Smooth muscle cell (in vitro differentiated cells): ENCODE measurements around the gene SLC7A4. TPM values are rescaled to one million over a fixed set of nuclear protein-coding genes. Genes with fewer than 3 reads are reported as not detected.

ENCODE experiments used
- DNase-seq: peaks from one replicate; lab custom pipeline; 2025; ENCODE audit not compliant: unreplicated experiment; lab: John Stamatoyannopoulos, UW
- H2AFZ ChIP-seq: fragments of 200-600 bp; sonication (generic); 2 replicates; pipeline ENCODE4 v1.6.0; 2016; ENCODE audit warnings: antibody characterized with exemption, low read depth, mild to moderate bottlenecking
- H3F3A ChIP-seq: fragments of 200-600 bp; sonication (generic); 2 replicates; pipeline ENCODE4 v1.6.0; 2017; ENCODE audit warnings: antibody characterized with exemption, low read depth
- H3K27ac ChIP-seq: fragments of 200-600 bp; sonication (generic); 2 replicates; pipeline ENCODE4 v1.5.1; 2016; ENCODE audit warnings: low read depth, mild to moderate bottlenecking
- H3K27me3 ChIP-seq: fragments of 200-600 bp; sonication (generic); 2 replicates; pipeline ENCODE4 v1.6.1; 2016; ENCODE audit warnings: low read depth, mild to moderate bottlenecking
- H3K36me3 ChIP-seq: fragments of 200-600 bp; sonication (generic); 2 replicates; pipeline ENCODE4 v1.5.1; 2016; ENCODE audit warnings: low read depth
- H3K4me1 ChIP-seq: fragments of 200-600 bp; sonication (generic); 2 replicates; pipeline ENCODE4 v1.5.1; 2016; ENCODE audit warnings: low read depth
- H3K4me2 ChIP-seq: fragments of 200-600 bp; sonication (generic); 2 replicates; pipeline ENCODE4 v1.6.0; 2016; ENCODE audit warnings: mild to moderate bottlenecking
- H3K4me3 ChIP-seq: fragments of 200-600 bp; sonication (generic); 2 replicates; pipeline ENCODE4 v1.5.1; 2016; ENCODE audit warnings: mild to moderate bottlenecking
- H3K79me2 ChIP-seq: fragments of 200-600 bp; sonication (generic); 2 replicates; pipeline ENCODE4 v1.6.0; 2016; ENCODE audit warnings: low read depth, mild to moderate bottlenecking
- H3K9ac ChIP-seq: fragments of 200-600 bp; sonication (generic); 2 replicates; pipeline ENCODE4 v1.6.0; 2016; ENCODE audit warnings: low read depth
- H3K9me3 ChIP-seq: fragments of 200-600 bp; sonication (generic); replicated peaks from 2 replicates; pipeline ENCODE4 v1.5.1; 2016; ENCODE audit warnings: low read depth
- H4K20me1 ChIP-seq: fragments of 200-600 bp; sonication (generic); 2 replicates; pipeline ENCODE4 v1.6.0; 2016; ENCODE audit warnings: low read depth
- whole genome bisulfite sequencing: methylation state at CpG from one replicate; pipeline ENCODE4 v1.1.7; 2016; ENCODE audit warnings: low lambda C conversion rate; 5-methylcytosine and 5-hydroxymethylcytosine counted together
- polyA plus RNA-seq: library from polyadenylated mRNA; unstranded; fragments of >200 nt; fragmentation: Nextera tagmentation; extraction: Ambion mirVana; gene quantifications from 2 replicates; pipeline ENCODE4 v1.2.1, GENCODE V29; 2016
- total RNA-seq: library from RNA; depleted of rRNA; stranded (reverse); fragments of >200 nt; gene quantifications from 2 replicates; pipeline ENCODE4 v1.2.3, GENCODE V29; 2014
- TF ChIP-seq, protein P1 (sequence below): fragments of 200-600 bp; sonication (generic); IDR thresholded peaks from 2 replicates; pipeline ENCODE4 v1.5.1; 2017; ENCODE audit warnings: borderline replicate concordance, mild to moderate bottlenecking, antibody characterized with exemption; ENCODE audit not compliant: insufficient read depth, poor library complexity, severe bottlenecking

The SLC7A4 gene
- total and polyA plus RNA-seq, 2 experiments from 2014 or later, result 0.30 to 1.5 TPM

DNA sequence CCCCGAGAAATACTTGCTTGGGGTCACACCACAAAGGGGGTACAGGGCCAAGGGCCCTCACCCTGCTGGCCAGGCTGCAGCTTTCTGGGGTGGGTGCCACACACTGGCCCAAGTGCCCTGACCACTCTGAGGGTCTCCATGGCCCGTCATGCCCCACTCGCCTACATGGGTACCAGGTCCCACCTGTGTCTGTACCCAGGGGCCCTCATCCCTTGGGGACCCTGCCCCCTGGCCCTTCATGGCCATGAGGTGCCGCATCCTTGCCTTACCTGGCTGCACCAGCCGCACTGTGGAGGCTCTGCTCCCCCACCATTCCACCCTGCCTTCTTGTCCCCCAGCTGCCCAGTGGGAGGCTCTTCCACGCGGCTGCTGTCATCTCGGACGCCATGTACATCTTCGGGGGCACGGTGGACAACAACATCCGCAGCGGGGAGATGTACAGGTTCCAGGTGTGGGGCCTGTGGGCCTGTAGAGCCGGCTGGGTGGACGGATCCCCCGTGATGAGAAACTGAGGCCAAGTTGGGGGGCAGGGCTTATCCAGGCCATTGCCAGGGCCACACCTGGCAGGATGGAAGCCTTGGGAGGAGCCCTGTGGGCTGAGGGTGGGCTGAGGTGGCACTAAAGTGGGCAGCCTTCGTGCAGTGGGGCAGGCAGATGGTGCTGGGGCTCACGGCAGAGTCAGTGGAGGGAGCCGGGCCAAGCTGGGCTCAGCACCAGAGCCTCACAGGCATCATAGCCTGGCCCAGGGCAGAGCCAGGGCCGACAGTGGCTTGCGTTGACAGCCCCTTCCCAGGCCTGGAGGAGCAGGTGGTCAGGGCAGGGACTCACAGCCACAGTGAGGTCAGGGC, 39.7 kb downstream of the SLC7A4 start:
- TF ChIP-seq, protein P1, sequence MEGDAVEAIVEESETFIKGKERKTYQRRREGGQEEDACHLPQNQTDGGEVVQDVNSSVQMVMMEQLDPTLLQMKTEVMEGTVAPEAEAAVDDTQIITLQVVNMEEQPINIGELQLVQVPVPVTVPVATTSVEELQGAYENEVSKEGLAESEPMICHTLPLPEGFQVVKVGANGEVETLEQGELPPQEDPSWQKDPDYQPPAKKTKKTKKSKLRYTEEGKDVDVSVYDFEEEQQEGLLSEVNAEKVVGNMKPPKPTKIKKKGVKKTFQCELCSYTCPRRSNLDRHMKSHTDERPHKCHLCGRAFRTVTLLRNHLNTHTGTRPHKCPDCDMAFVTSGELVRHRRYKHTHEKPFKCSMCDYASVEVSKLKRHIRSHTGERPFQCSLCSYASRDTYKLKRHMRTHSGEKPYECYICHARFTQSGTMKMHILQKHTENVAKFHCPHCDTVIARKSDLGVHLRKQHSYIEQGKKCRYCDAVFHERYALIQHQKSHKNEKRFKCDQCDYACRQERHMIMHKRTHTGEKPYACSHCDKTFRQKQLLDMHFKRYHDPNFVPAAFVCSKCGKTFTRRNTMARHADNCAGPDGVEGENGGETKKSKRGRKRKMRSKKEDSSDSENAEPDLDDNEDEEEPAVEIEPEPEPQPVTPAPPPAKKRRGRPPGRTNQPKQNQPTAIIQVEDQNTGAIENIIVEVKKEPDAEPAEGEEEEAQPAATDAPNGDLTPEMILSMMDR, result no peak
- 95% methylated on average over 21 of the region's 21 CpGs for WGBS
- no peaks in the 10 kb centered on the region for H3K4me1 ChIP-seq
- no peak overlapping the region for H2AFZ ChIP-seq
- no peaks in the 10 kb centered on the region for H3K79me2 ChIP-seq
- no peak overlapping the region for H3K4me3 ChIP-seq
- H3K27ac ChIP-seq, result no peak overlapping the region
- no peaks in the 10 kb centered on the region for H3K9me3 ChIP-seq
- H3K36me3 ChIP-seq, result no peaks in the 10 kb centered on the region
- no peaks in the 10 kb centered on the region for H4K20me1 ChIP-seq
- no peaks in the 10 kb centered on the region for H3F3A ChIP-seq
- no peak for DNase-seq
- H3K9ac ChIP-seq, result no peak overlapping the region
- no peak overlapping the region for H3K4me2 ChIP-seq
- H3K27me3 ChIP-seq, result no peaks in the 10 kb centered on the region

DNA sequence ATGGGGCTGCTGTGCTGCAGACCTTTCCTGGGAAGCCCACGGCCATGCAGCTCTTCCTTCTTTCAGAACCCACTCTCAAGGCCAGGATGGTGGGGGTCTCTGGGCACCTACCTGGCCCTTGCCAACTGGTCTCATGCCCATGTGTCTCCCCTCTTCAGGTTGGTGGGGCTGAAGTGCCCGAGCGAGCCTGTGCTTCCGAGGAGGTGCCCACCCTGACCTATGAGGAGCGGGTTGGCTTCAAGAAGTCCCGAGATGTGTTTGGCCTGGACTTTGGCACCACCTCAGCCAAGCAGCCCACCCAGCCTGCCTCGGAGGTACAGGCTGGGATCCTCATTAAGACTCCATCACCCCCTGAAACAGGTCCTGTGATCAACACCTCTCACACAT, 40.3 kb downstream of the SLC7A4 start:
- Histone ChIP-seq H3K27me3 (no peaks in the 10 kb centered on the region), H3F3A (no peaks in the 10 kb centered on the region), H2AFZ (no peak overlapping the region), H3K4me1 (no peaks in the 10 kb centered on the region), H3K9me3 (no peaks in the 10 kb centered on the region), H3K79me2 (no peaks in the 10 kb centered on the region), H3K4me2 (no peak overlapping the region), H3K4me3 (no peak overlapping the region), H3K9ac (no peak overlapping the region), H4K20me1 (no peaks in the 10 kb centered on the region), H3K36me3 (no peaks in the 10 kb centered on the region), H3K27ac (no peak overlapping the region)
- TF ChIP-seq, protein P1, result no peak
- 91% methylated on average over 7 of the region's 7 CpGs for WGBS
- no peak for DNase-seq

DNA sequence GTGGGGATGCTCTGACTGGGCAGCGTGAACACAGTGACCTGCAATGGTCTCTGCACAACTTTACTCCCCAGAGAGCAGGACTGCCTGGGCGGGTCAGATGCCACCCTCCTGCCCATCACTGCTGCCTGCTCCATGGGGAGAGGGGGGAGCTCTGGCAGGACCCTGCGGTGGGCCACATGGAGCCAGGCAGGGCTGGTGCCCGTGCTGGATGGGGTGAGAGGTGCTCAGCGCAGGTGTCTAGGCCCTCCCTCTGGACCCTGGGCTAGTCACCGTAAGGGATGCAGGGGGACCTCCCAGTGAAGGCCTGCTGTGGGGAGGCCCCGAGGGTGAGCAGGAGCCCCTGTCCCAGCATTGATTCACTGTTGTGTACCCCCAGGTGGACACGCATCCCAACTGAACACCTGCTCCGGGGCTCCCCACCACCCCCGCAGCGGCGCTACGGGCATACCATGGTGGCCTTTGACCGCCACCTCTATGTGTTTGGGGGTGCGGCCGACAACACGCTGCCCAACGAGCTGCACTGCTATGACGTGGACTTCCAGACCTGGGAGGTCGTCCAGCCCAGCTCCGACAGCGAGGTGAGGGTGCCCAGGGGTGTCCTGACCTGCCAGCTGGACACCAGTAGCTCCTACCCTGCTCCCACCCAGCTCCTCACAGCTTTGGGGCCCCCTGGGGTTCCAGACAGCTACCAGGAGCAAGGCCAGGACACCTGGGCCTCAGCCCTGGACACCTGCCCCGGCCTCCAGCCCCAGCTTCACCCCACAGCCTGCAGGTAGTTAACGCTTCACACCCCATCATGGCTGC, 40.9 kb downstream of the SLC7A4 start:
- Histone ChIP-seq H2AFZ (no peak overlapping the region), H3K27ac (no peak overlapping the region), H3K9me3 (no peaks in the 10 kb centered on the region), H3K36me3 (no peaks in the 10 kb centered on the region), H4K20me1 (no peaks in the 10 kb centered on the region), H3K9ac (no peak overlapping the region), H3F3A (no peaks in the 10 kb centered on the region), H3K4me3 (no peak overlapping the region), H3K4me2 (no peak overlapping the region), H3K27me3 (no peaks in the 10 kb centered on the region), H3K79me2 (no peaks in the 10 kb centered on the region), H3K4me1 (no peaks in the 10 kb centered on the region)
- TF ChIP-seq, protein P1, result no peak
- WGBS, result 94% methylated on average over 24 of the region's 24 CpGs
- no peak for DNase-seq
